Gastroesophageal sphincter (tissue), 3 donors: Measurements from ENCODE around the gene NOP14.

Experiments used
- CTCF ChIP-seq, 4 experiments: fragments of 200-600 bp in 2 of 4; fragments of 450-650 bp in 2 of 4; sonication (generic) in 1 of 4; IDR thresholded peaks; one replicate each; pipeline ENCODE4 v1.5.1; 2017 to 2019; ENCODE audit warnings: antibody characterized with exemption in 4 of 4, mild to moderate bottlenecking in 2 of 4, moderate library complexity in 2 of 4
- EP300 ChIP-seq: sonication (generic); formaldehyde crosslinking; IDR thresholded peaks from one replicate; pipeline ENCODE4 v1.6.1; 2017; ENCODE audit warnings: antibody characterized with exemption, mild to moderate bottlenecking
- POLR2A ChIP-seq, 2 donors: fragments of 450-650 bp; IDR thresholded peaks; one replicate each; pipeline ENCODE4 v1.6.1; 2017; ENCODE audit warnings: antibody characterized with exemption in 2 of 2, mild to moderate bottlenecking in 2 of 2, moderate library complexity in 1 of 2
- POLR2AphosphoS5 ChIP-seq: sonication (generic); formaldehyde crosslinking; IDR thresholded peaks from one replicate; pipeline ENCODE4 v1.6.1; 2017; ENCODE audit warnings: antibody characterized with exemption

GRCh38 chr4:2932951-2933565 is 30.1 kb downstream of the NOP14 start:
- no peak for TF ChIP-seq POLR2A (IDR thresholded peaks at IDR 0.05)
- no peak for TF ChIP-seq CTCF (IDR thresholded peaks at IDR 0.05)
- no peak for TF ChIP-seq EP300
- no peak for TF ChIP-seq POLR2AphosphoS5
